ENCODE data around the gene HMOX2.

HMOX2 gene

GRCh38 chr16:4435337-4436067, 40.7 kb upstream of the HMOX2 start:
- DNase-seq (ENCODE audit: low read depth, low spot score): no peak
- no peak for TF ChIP-seq SUZ12 (IDR thresholded peaks at IDR 0.05; ENCODE audit: extremely low read depth, insufficient read depth, insufficient read length)
- no peak for TF ChIP-seq YY1 (IDR thresholded peaks at IDR 0.05; ENCODE audit: insufficient read depth, insufficient read length)
- no peak for TF ChIP-seq ZNF274 (IDR thresholded peaks at IDR 0.05; ENCODE audit: low read depth, low read length)
- Histone ChIP-seq H3K9me3 (ENCODE audit: insufficient read depth, low read length) (no peaks in the 10 kb centered on the region), H3K27me3 (ENCODE audit: insufficient read depth, insufficient read length) (no peaks in the 10 kb centered on the region), H3K9ac (ENCODE audit: insufficient read length, low read depth) (no peak overlapping the region), H3K36me3 (ENCODE audit: insufficient read depth, insufficient read length, low read length) (peaks cover 88% of the 10 kb centered on the region), H3K4me1 (ENCODE audit: insufficient read depth, insufficient read length) (no peaks in the 10 kb centered on the region), H3K4me3 (ENCODE audit: insufficient read length, low read depth) (no peak overlapping the region)

GRCh38 chr16:4437366-4437765, 38.8 kb upstream of the HMOX2 start:
- no peak for DNase-seq (ENCODE audit: low read depth, low spot score)
- H3K9ac ChIP-seq (ENCODE audit: insufficient read length, low read depth): no peak overlapping the region
- TF ChIP-seq SUZ12 (IDR thresholded peaks at IDR 0.05; ENCODE audit: extremely low read depth, insufficient read depth, insufficient read length): no peak
- no peak for TF ChIP-seq ZNF274 (IDR thresholded peaks at IDR 0.05; ENCODE audit: low read depth, low read length)
- no peak for TF ChIP-seq YY1 (IDR thresholded peaks at IDR 0.05; ENCODE audit: insufficient read depth, insufficient read length)
- peaks cover 90% of the 10 kb centered on the region for H3K36me3 ChIP-seq (ENCODE audit: insufficient read depth, insufficient read length, low read length)
- no peaks in the 10 kb centered on the region for H3K27me3 ChIP-seq (ENCODE audit: insufficient read depth, insufficient read length)
- H3K9me3 ChIP-seq (ENCODE audit: insufficient read depth, low read length): no peaks in the 10 kb centered on the region
- no peaks in the 10 kb centered on the region for H3K4me1 ChIP-seq (ENCODE audit: insufficient read depth, insufficient read length)
- H3K4me3 ChIP-seq (ENCODE audit: insufficient read length, low read depth): no peak overlapping the region

- Histone ChIP-seq H3K9me3 (ENCODE audit: insufficient read depth, low read length) (no peaks in the 10 kb centered on the region), H3K36me3 (ENCODE audit: insufficient read depth, insufficient read length, low read length) (peaks cover 92% of the 10 kb centered on the region), H3K4me3 (ENCODE audit: insufficient read length, low read depth) (no peak overlapping the region), H3K27me3 (ENCODE audit: insufficient read depth, insufficient read length) (no peaks in the 10 kb centered on the region), H3K4me1 (ENCODE audit: insufficient read depth, insufficient read length) (no peaks in the 10 kb centered on the region), H3K9ac (ENCODE audit: insufficient read length, low read depth) (no peak overlapping the region)
- TF ChIP-seq SUZ12 (IDR thresholded peaks at IDR 0.05; ENCODE audit: extremely low read depth, insufficient read depth, insufficient read length) (no peak), YY1 (IDR thresholded peaks at IDR 0.05; ENCODE audit: insufficient read depth, insufficient read length) (no peak), ZNF274 (IDR thresholded peaks at IDR 0.05; ENCODE audit: low read depth, low read length) (no peak)
- no peak for DNase-seq (ENCODE audit: low read depth, low spot score)
Observed at GRCh38 chr16:4442371-4442770, 33.8 kb upstream of the HMOX2 start.

GRCh38 chr16:4443271-4443670, 32.9 kb upstream of the HMOX2 start:
- H3K4me3 ChIP-seq (ENCODE audit: insufficient read length, low read depth): no peak overlapping the region
- no peak overlapping the region for H3K9ac ChIP-seq (ENCODE audit: insufficient read length, low read depth)

GRCh38 chr16:4443986-4444385, 32.2 kb upstream of the HMOX2 start:
- Histone ChIP-seq H3K36me3 (ENCODE audit: insufficient read depth, insufficient read length, low read length) (peaks cover 91% of the 10 kb centered on the region), H3K9ac (ENCODE audit: insufficient read length, low read depth) (no peak overlapping the region), H3K4me3 (ENCODE audit: insufficient read length, low read depth) (no peak overlapping the region), H3K9me3 (ENCODE audit: insufficient read depth, low read length) (no peaks in the 10 kb centered on the region), H3K27me3 (ENCODE audit: insufficient read depth, insufficient read length) (no peaks in the 10 kb centered on the region), H3K4me1 (ENCODE audit: insufficient read depth, insufficient read length) (no peaks in the 10 kb centered on the region)
- DNase-seq (ENCODE audit: low read depth, low spot score): no peak
- TF ChIP-seq ZNF274 (IDR thresholded peaks at IDR 0.05; ENCODE audit: low read depth, low read length): no peak
- no peak for TF ChIP-seq YY1 (IDR thresholded peaks at IDR 0.05; ENCODE audit: insufficient read depth, insufficient read length)
- TF ChIP-seq SUZ12 (IDR thresholded peaks at IDR 0.05; ENCODE audit: extremely low read depth, insufficient read depth, insufficient read length): no peak

More at GRCh38 chr16:4443271-4443670, 32.9 kb upstream of the HMOX2 start:
- Histone ChIP-seq H3K9me3 (ENCODE audit: insufficient read depth, low read length) (no peaks in the 10 kb centered on the region), H3K36me3 (ENCODE audit: insufficient read depth, insufficient read length, low read length) (peaks cover 92% of the 10 kb centered on the region), H3K4me1 (ENCODE audit: insufficient read depth, insufficient read length) (no peaks in the 10 kb centered on the region), H3K27me3 (ENCODE audit: insufficient read depth, insufficient read length) (no peaks in the 10 kb centered on the region)
- no peak for DNase-seq (ENCODE audit: low read depth, low spot score)
- TF ChIP-seq ZNF274 (IDR thresholded peaks at IDR 0.05; ENCODE audit: low read depth, low read length) (no peak), YY1 (IDR thresholded peaks at IDR 0.05; ENCODE audit: insufficient read depth, insufficient read length) (no peak), SUZ12 (IDR thresholded peaks at IDR 0.05; ENCODE audit: extremely low read depth, insufficient read depth, insufficient read length) (no peak)

GRCh38 chr16:4450430-4450829, 25.8 kb upstream of the HMOX2 start:
- H3K4me3 ChIP-seq (ENCODE audit: insufficient read length, low read depth): no peak overlapping the region
- TF ChIP-seq SUZ12 (IDR thresholded peaks at IDR 0.05; ENCODE audit: extremely low read depth, insufficient read depth, insufficient read length): no peak
- no peak for TF ChIP-seq ZNF274 (IDR thresholded peaks at IDR 0.05; ENCODE audit: low read depth, low read length)
- TF ChIP-seq YY1 (IDR thresholded peaks at IDR 0.05; ENCODE audit: insufficient read depth, insufficient read length): no peak
- no peak for DNase-seq (ENCODE audit: low read depth, low spot score)
- no peaks in the 10 kb centered on the region for H3K9me3 ChIP-seq (ENCODE audit: insufficient read depth, low read length)
- no peaks in the 10 kb centered on the region for H3K27me3 ChIP-seq (ENCODE audit: insufficient read depth, insufficient read length)
- H3K9ac ChIP-seq (ENCODE audit: insufficient read length, low read depth): no peak overlapping the region
- H3K4me1 ChIP-seq (ENCODE audit: insufficient read depth, insufficient read length): peaks cover 3% of the 10 kb centered on the region
- peaks cover 91% of the 10 kb centered on the region for H3K36me3 ChIP-seq (ENCODE audit: insufficient read depth, insufficient read length, low read length)

- H3K36me3 ChIP-seq (ENCODE audit: insufficient read depth, insufficient read length, low read length): peaks cover 93% of the 10 kb centered on the region
- H3K27me3 ChIP-seq (ENCODE audit: insufficient read depth, insufficient read length): no peaks in the 10 kb centered on the region
- H3K9me3 ChIP-seq (ENCODE audit: insufficient read depth, low read length): no peaks in the 10 kb centered on the region
- no peak for DNase-seq (ENCODE audit: low read depth, low spot score)
- TF ChIP-seq YY1 (IDR thresholded peaks at IDR 0.05; ENCODE audit: insufficient read depth, insufficient read length): no peak
- TF ChIP-seq SUZ12 (IDR thresholded peaks at IDR 0.05; ENCODE audit: extremely low read depth, insufficient read depth, insufficient read length): no peak
- no peak for TF ChIP-seq ZNF274 (IDR thresholded peaks at IDR 0.05; ENCODE audit: low read depth, low read length)
- H3K9ac ChIP-seq (ENCODE audit: insufficient read length, low read depth): no peak overlapping the region
- no peak overlapping the region for H3K4me3 ChIP-seq (ENCODE audit: insufficient read length, low read depth)
- peaks cover 3% of the 10 kb centered on the region for H3K4me1 ChIP-seq (ENCODE audit: insufficient read depth, insufficient read length)
Observed at GRCh38 chr16:4450931-4451519, 25.2 kb upstream of the HMOX2 start.

All from NT2/D1 (cell line).